Umbilical cord (tissue), 2 donors: Measurements from ENCODE around the gene MCTP1. TPM values are rescaled to one million over a fixed set of nuclear protein-coding genes. Genes with fewer than 3 reads are reported as not detected.
"Not testable (repeated sequence)": the region's sequence is repeated elsewhere in the genome, so short reads cannot be mapped to it uniquely, and the experiment has no call there.

Source experiments
- DNase-seq: peaks from one replicate; pipeline ENCODE4 v3.0.0-alpha.2; 2015; ENCODE audit warnings: low spot score
- total RNA-seq: library from RNA; depleted of rRNA; stranded (reverse); fragments of >200 nt; gene quantifications from one replicate; pipeline ENCODE4 v1.2.3, GENCODE V29; 2014; ENCODE audit warnings: low replicate concordance; ENCODE audit not compliant: insufficient read depth

Gene MCTP1
- total RNA-seq, 1 donor from 2014 or later, result 24.8 TPM

GRCh38 chr5:95252801-95253200 is 32.1 kb downstream of the MCTP1 start:
- DNase-seq, result no peak

GRCh38 chr5:95251185-95251584 is 33.7 kb downstream of the MCTP1 start:
- DNase-seq, result no peak

DNA sequence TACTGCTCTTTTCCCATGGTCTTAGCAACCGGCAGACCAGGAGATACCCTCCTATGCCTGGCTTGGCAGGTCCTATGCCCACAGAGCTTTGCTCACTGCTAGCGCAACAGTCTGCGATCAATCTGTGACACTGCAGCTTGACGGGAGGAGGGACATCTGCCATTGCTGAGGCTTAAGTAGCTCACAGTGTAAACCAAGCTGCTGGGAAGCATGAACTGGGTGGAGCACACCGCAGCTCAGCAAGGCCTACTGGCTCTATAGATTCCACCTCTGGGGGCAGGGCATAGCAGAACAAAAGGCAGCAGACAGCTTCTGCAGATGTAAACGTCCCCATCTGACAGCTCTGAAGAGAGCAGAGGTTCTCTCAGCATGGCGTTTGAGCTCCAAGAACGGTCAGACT is 40.4 kb downstream of the MCTP1 start:
- no peak for DNase-seq

DNA sequence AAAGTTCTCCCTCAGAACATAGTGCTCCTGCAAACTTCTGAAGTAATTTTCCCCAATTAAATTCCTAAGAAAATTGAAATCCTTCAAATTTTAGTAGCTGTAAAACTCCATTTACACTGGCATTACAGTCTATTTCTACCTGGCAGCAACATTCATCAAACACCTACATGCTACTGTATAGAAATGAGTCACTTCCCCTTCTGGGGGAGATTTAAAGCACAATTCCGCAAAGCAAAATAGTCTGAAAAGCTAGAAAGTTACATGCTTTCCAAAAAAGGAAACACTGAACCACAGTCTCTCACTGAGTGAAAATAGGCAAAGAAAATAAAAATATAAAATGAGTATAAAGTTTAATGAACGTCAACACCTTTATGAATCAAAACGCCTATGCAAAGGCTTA is 43.3 kb downstream of the MCTP1 start:
- no peak for DNase-seq

- DNase-seq, result no peak
These were observed 43.7 kb downstream of the MCTP1 start for GRCh38 chr5:95241161-95241560.

GRCh38 chr5:95238560-95239325 is 46.2 kb downstream of the MCTP1 start:
- DNase-seq, result peak; percentile 18

GRCh38 chr5:95237324-95237723 is 47.6 kb downstream of the MCTP1 start:
- no peak for DNase-seq

DNA sequence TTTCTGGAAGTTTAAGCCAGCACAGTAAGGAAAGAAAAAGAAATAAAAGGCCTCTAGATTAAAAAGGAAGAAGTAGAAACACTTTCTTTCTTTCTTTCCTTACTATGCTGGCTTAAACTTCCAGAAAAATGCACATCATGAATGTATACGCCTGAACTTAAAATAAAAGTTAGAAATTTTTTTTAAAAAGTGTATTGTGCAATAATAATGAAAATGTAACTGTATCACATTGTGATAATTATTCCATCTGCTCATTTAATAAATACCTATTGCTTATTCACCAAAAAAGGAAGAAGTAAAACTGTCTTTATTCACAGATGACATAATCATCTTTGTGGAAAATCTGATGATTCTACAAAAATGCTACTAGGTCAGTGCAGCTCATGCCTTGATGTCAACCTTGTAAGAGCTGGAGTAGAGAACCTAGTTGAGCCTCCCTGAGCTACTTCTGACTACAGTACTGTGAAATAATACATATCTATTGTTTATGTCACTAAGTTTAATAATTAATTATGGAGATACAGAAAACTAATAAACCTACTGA is 49.4 kb downstream of the MCTP1 start:
- DNase-seq, result no peak

- DNase-seq, result no peak
These were observed 55.2 kb downstream of the MCTP1 start for GRCh38 chr5:95229646-95230045.

DNA sequence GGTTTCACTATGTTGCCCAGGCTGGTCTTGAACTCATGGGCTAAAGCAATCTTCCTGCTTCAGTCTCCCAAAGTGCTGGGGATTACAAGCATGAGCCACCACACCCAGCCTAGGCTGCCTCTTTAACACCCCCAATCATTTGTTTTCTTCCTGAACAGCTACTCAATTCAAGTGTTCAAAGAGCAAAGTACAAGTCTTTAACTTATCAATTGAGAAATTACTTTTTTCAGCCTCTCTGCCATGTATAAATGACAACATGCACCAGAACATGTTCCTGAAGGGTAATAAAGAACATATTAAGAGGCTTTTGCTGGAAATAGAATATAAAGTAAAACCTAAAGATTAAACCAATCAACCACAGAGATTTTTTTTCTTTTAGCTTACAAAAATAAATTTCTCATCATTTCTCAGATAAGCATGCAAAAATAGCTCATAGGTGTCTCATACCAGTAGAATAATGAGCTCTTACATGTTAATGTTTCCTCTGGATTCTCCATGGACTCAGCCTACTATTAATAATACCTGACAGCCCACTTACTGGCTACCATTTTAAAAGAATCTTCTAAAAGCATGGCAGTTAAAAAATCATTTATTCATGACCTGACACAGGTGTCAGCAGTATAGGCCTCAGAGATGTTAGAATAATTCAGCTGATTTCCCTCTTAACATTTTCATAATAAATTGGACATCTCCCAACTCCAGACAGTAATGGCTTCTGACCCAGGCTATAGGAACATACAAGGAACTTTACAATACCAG is 60.0 kb downstream of the MCTP1 start:
- no peak for DNase-seq

GRCh38 chr5:95223566-95224258 is 61.2 kb downstream of the MCTP1 start:
- peak; percentile 9 for DNase-seq

GRCh38 chr5:95222836-95223235 is 62.1 kb downstream of the MCTP1 start:
- no peak for DNase-seq

DNA sequence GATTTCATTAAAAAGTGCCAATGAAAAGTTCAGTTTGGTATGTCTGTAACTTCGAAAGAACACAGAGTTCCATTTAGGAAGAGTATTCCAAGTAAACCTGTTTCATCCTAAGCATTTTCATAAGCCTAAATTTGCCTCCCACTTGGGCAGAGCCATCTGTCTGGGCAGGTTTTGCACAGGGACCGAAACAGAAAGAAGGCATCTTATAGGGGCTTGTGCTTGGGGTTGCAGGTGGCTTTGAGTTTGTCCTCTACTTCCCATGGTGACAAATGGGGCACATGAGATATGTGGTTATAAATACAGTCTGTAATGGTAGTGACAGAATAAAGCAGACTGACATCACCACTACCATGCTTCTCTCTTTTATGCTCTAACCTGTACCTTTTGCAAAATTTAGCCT is 63.7 kb downstream of the MCTP1 start:
- no peak for DNase-seq

- no peak for DNase-seq
These were observed 64.5 kb downstream of the MCTP1 start for GRCh38 chr5:95220381-95220780.

GRCh38 chr5:95219411-95219810 is 65.5 kb downstream of the MCTP1 start:
- no peak for DNase-seq

- no peak for DNase-seq
These were observed 67.0 kb downstream of the MCTP1 start for GRCh38 chr5:95217881-95218280.

- no peak for DNase-seq
These were observed 67.5 kb downstream of the MCTP1 start for GRCh38 chr5:95217351-95217750.

DNA sequence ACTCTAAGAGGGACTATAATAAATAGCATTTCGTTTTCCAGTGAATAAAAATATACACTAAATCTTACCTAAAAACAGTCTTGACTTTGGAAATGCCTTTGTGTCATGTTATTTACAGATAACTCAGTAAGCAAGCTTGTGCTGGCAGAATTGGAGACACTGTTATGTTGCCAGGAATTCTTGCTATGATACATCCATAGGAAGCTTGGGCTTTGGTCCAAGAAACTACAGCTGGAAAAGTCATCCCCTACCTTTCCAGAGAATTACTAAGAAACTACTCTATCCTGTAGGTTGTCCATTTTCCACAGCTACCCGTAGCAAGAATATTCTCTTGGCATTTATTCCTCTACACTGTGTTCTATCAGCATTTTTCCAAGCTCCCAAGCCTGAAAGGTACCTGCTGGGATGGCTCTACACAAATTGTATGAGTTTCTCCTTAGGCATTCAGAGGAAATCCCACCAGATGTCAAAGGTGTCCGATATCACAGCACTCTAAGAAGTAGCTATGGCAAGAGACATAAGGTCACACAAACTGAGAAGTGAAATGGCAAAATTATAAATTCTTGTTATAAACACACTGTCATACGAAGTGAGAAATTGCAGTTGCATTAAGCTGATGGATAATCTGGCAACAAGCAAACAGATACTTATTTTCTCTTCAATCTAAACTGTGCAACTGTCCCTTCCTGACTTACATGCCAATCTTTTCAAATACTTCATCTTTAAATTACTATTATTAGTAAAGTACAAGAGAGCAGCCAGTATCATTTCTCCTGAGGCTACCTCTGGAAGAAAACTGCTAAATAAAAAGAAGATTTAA is 68.5 kb downstream of the MCTP1 start:
- no peak for DNase-seq

DNA sequence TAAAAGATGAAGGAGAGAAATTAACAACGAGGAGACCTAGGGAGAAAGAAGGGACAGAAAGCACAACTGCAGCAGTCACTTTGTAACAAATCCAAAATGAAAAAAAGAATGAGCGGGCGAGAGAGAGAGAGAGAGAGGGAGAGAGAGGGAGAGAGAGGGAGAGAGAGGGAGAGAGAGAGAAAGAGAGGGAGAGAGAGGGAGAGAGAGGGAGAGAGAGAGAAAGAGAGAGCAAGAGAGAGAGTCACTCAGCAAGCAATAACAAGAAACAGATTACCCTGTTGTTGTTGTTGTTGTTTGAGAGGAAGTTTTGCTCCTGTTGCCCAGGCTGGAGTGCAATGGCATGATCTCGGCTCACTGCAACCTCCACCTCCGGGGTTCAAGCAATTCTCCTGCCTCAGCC is 77.1 kb downstream of the MCTP1 start:
- DNase-seq, result not testable (repeated sequence)

- DNase-seq, result no peak
These were observed 90.0 kb downstream of the MCTP1 start for GRCh38 chr5:95194856-95195255.

DNA sequence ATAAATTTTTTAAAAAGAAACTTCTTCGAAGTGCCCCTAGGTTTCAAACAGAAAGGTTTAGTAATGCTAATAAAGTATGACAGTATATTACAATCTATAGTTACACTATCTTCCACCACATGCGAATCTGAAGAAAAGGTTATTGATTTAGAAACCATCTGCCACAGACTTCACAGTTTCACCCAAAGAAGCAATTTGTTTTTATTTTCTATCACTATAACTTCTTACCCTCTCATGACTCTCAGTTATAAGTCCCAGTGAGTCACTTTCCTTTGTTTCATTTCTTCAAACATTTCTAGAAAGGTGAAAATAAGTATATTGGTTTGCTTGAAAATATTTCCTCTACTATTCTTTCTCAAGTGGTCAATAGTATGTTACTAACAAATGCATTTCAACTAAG is 93.6 kb downstream of the MCTP1 start:
- no peak for DNase-seq
